ENCODE results near the gene CFAP210.

- TF ChIP-seq CTCF (IDR thresholded peaks at IDR 0.05) (no peak), POLR2A (IDR thresholded peaks at IDR 0.05) (no peak)
These were observed 46.7 kb downstream of the CFAP210 start for GRCh38 chr2:169647496-169647895.

All from heart left ventricle (tissue), 13 donors.